K562 (cell line): ENCODE results near the gene TRIAP1. TPM values are rescaled to one million over a fixed set of nuclear protein-coding genes. Genes with fewer than 3 reads are reported as not detected.

Experiments
- ATAC-seq: fragments of 200-7000 bp; cut with Tn5 transposase; 3 replicates; pipeline ENCODE4 v1.9.1; 2020; ENCODE audit warnings: moderate library complexity
- BruUV-seq: library from RNA; stranded (reverse); fragments of 400-500 nt; replicated peaks from 2 replicates; lab custom pipeline; 2021; lab: Mats Ljungman, UMichigan
- CTCF ChIA-PET: fragments of 300-600 bp; formaldehyde crosslinking; extraction: SDS; loops from one replicate; lab custom pipeline; 2021; ENCODE audit warnings: low intra/inter-chr PET ratio; lab: Yijun Ruan, JAX
- POLR2A ChIA-PET: fragments of 300-600, 350-650 bp; sonication (Branson Sonifier 250); formaldehyde crosslinking; extraction: SDS; loops from one replicate; lab custom pipeline; 2021; ENCODE audit warnings: antibody characterized with exemption, inconsistent platforms; lab: Yijun Ruan, JAX
- DNase-seq, 4 experiments: peaks; one replicate each; pipeline versions ENCODE4 v3.0.0 to v3.0.0-alpha.2; 2011 to 2018; ENCODE audit warnings: low spot score in 3 of 4, mixed read lengths in 3 of 4; ENCODE audit errors: extremely low read depth in 1 of 4
- FAIRE-seq: peaks from 2 replicates; lab custom pipeline; 2011; peaks lifted over from hg19 to GRCh38; lab: Jason Lieb, UNC
- H2AFZ ChIP-seq: 2 replicates; pipeline ENCODE4 v1.6.0; 2011; ENCODE audit warnings: low read depth, low read length, control low read depth, inconsistent platforms
- H3K27ac ChIP-seq: fragments of 200-600 bp; 3 replicates; pipeline ENCODE4 v1.8.0; 2011; ENCODE audit warnings: low read depth, mild to moderate bottlenecking, control low read depth, inconsistent platforms, low read length, moderate library complexity, mixed read lengths; ENCODE audit errors: extremely low read depth
- H3K27me3 ChIP-seq, 2 experiments: fragments of 300-600 bp in 1 of 2; 2 replicates in 1 of 2; 3 replicates in 1 of 2; pipeline versions ENCODE4 v1.6.0 to v1.8.0; 2011; ENCODE audit warnings: inconsistent platforms in 2 of 2, low read length in 2 of 2, mild to moderate bottlenecking in 1 of 2, mixed read lengths in 1 of 2, moderate library complexity in 1 of 2; ENCODE audit not compliant: control insufficient read depth in 2 of 2, insufficient read depth in 2 of 2
- H3K36me3 ChIP-seq: fragments of 300-600 bp; 3 replicates; pipeline ENCODE4 v1.8.0; 2011; ENCODE audit warnings: mild to moderate bottlenecking, low read length, inconsistent platforms; ENCODE audit not compliant: control insufficient read depth, insufficient read depth
- H3K4me1 ChIP-seq, 2 experiments: fragments of 200-600 bp in 1 of 2; replicated peaks in 1 of 2; 2 replicates in 1 of 2; 3 replicates in 1 of 2; pipeline versions ENCODE4 v1.5.1 to v1.8.0; 2011; ENCODE audit warnings: inconsistent platforms in 2 of 2, low read length in 2 of 2, mild to moderate bottlenecking in 1 of 2, mixed read lengths in 1 of 2, moderate library complexity in 1 of 2; ENCODE audit not compliant: control insufficient read depth in 2 of 2, insufficient read depth in 2 of 2
- H3K4me2 ChIP-seq: 2 replicates; pipeline ENCODE4 v1.6.1; 2011; ENCODE audit warnings: low read length, control low read depth, inconsistent platforms, mixed read lengths; ENCODE audit not compliant: insufficient read depth
- H3K4me3 ChIP-seq: fragments of 200-600 bp; sonication (generic), shearing (Covaris generic); 2 replicates; pipeline ENCODE4 v1.5.1; 2016; ENCODE audit warnings: control low read depth, inconsistent platforms
- H3K79me2 ChIP-seq: fragments of 200-600 bp; 3 replicates; pipeline ENCODE4 v1.8.0; 2011; ENCODE audit warnings: low read length, inconsistent platforms; ENCODE audit not compliant: control insufficient read depth, insufficient read depth
- H3K9ac ChIP-seq, 2 experiments: 2 replicates each; pipeline versions ENCODE4 v1.6.0 to v1.6.1; 2011; ENCODE audit warnings: low read depth in 2 of 2, low read length in 2 of 2, control low read depth in 1 of 2, inconsistent platforms in 1 of 2, mild to moderate bottlenecking in 1 of 2, mixed read lengths in 1 of 2; ENCODE audit not compliant: insufficient read depth in 1 of 2
- H3K9me1 ChIP-seq: one replicate; pipeline ENCODE4 v1.6.0; 2011; ENCODE audit warnings: inconsistent platforms, mild to moderate bottlenecking, low read length, moderate library complexity; ENCODE audit not compliant: control insufficient read depth, insufficient read depth
- H3K9me3 ChIP-seq: replicated peaks from 2 replicates; pipeline ENCODE4 v1.5.1; 2011; ENCODE audit warnings: low read depth, low read length, inconsistent platforms; ENCODE audit not compliant: control insufficient read depth, insufficient read depth
- H4K20me1 ChIP-seq: replicated peaks from 2 replicates; pipeline ENCODE4 v1.6.1; 2011; ENCODE audit warnings: low read length, inconsistent platforms, mixed read lengths; ENCODE audit not compliant: control insufficient read depth, insufficient read depth
- ASH1L ChIP-seq: fragments of 450-650 bp; IDR thresholded peaks from 2 replicates; pipeline ENCODE4 v1.6.1; 2018; ENCODE audit warnings: borderline replicate concordance, mild to moderate bottlenecking, low read depth; ENCODE audit not compliant: partially characterized antibody
- ETS2 ChIP-seq: IDR thresholded peaks from 2 replicates; pipeline ENCODE4 v1.6.1; 2016; ENCODE audit warnings: borderline replicate concordance, missing genetic modification characterization, mild to moderate bottlenecking, moderate library complexity, missing compliant biosample characterization; ENCODE audit not compliant: poor library complexity, severe bottlenecking
- TCF3 ChIP-seq: sonication (generic); formaldehyde crosslinking; IDR thresholded peaks from 2 replicates; pipeline ENCODE4 v1.4.0; 2020; ENCODE audit warnings: mild to moderate bottlenecking, missing genetic modification reagents
- YY1 ChIP-seq, 3 experiments: IDR thresholded peaks; 2 replicates each; pipeline ENCODE4 v1.6.1; 2011; ENCODE audit warnings: low read length in 2 of 3, mild to moderate bottlenecking in 2 of 3, moderate library complexity in 2 of 3, borderline replicate concordance in 1 of 3, control low read depth in 1 of 3, low read depth in 1 of 3; ENCODE audit not compliant: insufficient read depth in 3 of 3, insufficient replicate concordance in 2 of 3, control insufficient read depth in 1 of 3, insufficient read length in 1 of 3; ENCODE audit errors: extremely low read depth in 1 of 3
- WGBS: fragments of 100-300 bp; shearing (Covaris generic); methylation state at CpG from one replicate; pipeline ENCODE4 v1.1.6; 2016; ENCODE audit warnings: low coverage, mixed read lengths; ENCODE audit not compliant: insufficient coverage; ENCODE audit errors: missing lambda C conversion rate; 5-methylcytosine and 5-hydroxymethylcytosine counted together
- in situ Hi-C: fragments of 300-500 bp; cut with MboI; formaldehyde crosslinking; loops from 4 replicates; pipeline ENCODE4 v1.15.0; 2018; ENCODE audit warnings: inconsistent platforms, mixed read lengths
- intact Hi-C: fragments of 100-400 bp; cut with micrococcal nuclease; formaldehyde crosslinking; loops from 2 replicates; pipeline ENCODE4 v1.14.2; 2022
- polyA plus RNA-seq, 8 experiments: library from polyadenylated mRNA; depleted of rRNA in 4 of 8; stranded (reverse) in 5 of 8; unstranded in 3 of 8; fragments of >200 nt; fragmentation: Nextera tagmentation in 2 of 8; fragmentation: Illumina TruSeq in 1 of 8; extraction: Ambion mirVana in 2 of 8; extraction: Trizol in 1 of 8; gene quantifications; 2 replicates each; pipeline versions ENCODE4 v1.2.1 to v1.2.3, GENCODE V29; 2011 to 2014; ENCODE audit warnings: inconsistent platforms in 1 of 8, missing spikeins in 1 of 8
- total RNA-seq, 7 experiments: library from RNA; depleted of rRNA in 6 of 7; stranded (reverse); fragments of >200 nt in 6 of 7; fragmentation: Illumina TruSeq in 2 of 7; extraction: Trizol in 2 of 7; gene quantifications; 2 replicates each; pipeline versions ENCODE4 v1.2.1 to v1.2.3, GENCODE V29; 2011 to 2021; ENCODE audit warnings: low replicate concordance in 1 of 7
- TF ChIP-seq, protein P1 (sequence below), 3 experiments: fragments of 200-800 bp in 1 of 3; sonication (Bioruptor generic) in 1 of 3; sonication (generic) in 1 of 3; formaldehyde crosslinking in 1 of 3; IDR thresholded peaks; 2 replicates each; pipeline versions ENCODE4 v1.6.1 to v1.8.0; 2016 to 2022; ENCODE audit warnings: mild to moderate bottlenecking in 2 of 3, missing compliant biosample characterization in 2 of 3, missing genetic modification characterization in 2 of 3, missing genetic modification reagents in 1 of 3

Gene TRIAP1
- total and polyA plus RNA-seq, 9 of the 15 experiments (the other 6 are each of a cell fraction or from before 2014, with no cell fraction given): 37.3 to 354 (median 65.4) TPM

DNA sequence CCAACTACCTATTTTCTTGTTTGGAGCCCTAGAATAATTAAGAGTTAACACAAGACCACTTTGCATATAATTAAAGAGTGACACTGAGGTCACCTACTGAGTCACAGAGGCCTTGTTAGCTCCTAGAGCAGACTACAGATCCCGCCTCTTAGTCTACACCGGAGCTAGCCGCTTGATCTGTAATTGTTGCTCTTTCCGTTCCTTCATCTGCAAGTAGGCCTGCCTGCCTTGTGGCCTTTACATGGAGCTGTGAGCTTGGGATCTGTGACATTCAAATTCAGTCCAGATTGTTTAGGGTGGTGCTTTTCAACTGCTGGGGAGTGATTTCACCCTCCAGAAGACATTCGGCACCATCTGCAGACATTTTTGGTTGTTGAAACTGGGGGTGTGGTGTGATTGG lies 44.1 kb upstream of the TRIAP1 start:
- no peak for ATAC-seq
- CTCF ChIA-PET: no interaction called here
- 85% methylated on average over 5 of the region's 5 CpGs for WGBS
- Histone ChIP-seq H3K4me2 (no peak overlapping the region), H3K9ac (no peak overlapping the region), H4K20me1 (no peaks in the 10 kb centered on the region), H2AFZ (no peak overlapping the region), H3K4me3 (no peak overlapping the region), H3K27me3 (no peaks in the 10 kb centered on the region), H3K9me3 (no peaks in the 10 kb centered on the region), H3K4me1 (peaks cover 9 to 28% of the 10 kb centered on the region in 2 experiments; a peak in 4 of 5 replicates), H3K9me1 (no peaks in the 10 kb centered on the region), H3K36me3 (peaks cover 26% of the 10 kb centered on the region), H3K27ac (no peak overlapping the region), H3K79me2 (peaks cover 19% of the 10 kb centered on the region)
- POLR2A ChIA-PET: interaction anchor here (1.0 to 3.6 kb wide), 4 partner anchors 9 to 15 kb away, joined by 3 to 14 read pairs (median 10); no protein-coding TSS in a partner anchor
- no peak for FAIRE-seq
- DNase-seq: no peak
- intact Hi-C loops: no loop called here
- no peak for TF ChIP-seq ASH1L
- TF ChIP-seq YY1 (IDR thresholded peaks at IDR 0.05; ENCODE audit: borderline replicate concordance in 1 of 3, control insufficient read depth in 1 of 3, extremely low read depth in 1 of 3, insufficient read depth in 3 of 3, insufficient read length in 1 of 3, insufficient replicate concordance in 2 of 3, low read depth in 1 of 3, low read length in 2 of 3): no peak
- no peak for TF ChIP-seq TCF3 (CRISPR knock-in tag)
- TF ChIP-seq ETS2: no peak
- TF ChIP-seq, protein P1, sequence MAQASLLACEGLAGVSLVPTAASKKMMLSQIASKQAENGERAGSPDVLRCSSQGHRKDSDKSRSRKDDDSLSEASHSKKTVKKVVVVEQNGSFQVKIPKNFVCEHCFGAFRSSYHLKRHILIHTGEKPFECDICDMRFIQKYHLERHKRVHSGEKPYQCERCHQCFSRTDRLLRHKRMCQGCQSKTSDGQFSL (CRISPR knock-in tag; IDR thresholded peaks at IDR 0.05): no peak
- TF ChIP-seq, protein P1 (tag; IDR thresholded peaks at IDR 0.05): no peak
- BruUV-seq: no TSS peak
- in situ Hi-C loops: no loop called here
